ENCODE data around the gene SPEG. TPM values are rescaled to one million over a fixed set of nuclear protein-coding genes. Genes with fewer than 3 reads are reported as not detected.

The SPEG gene
- total and polyA plus RNA-seq, 2 donors (not counting 3 experiments of a cell fraction or from before 2014, with no cell fraction given) = 0.84 to 3.5 TPM

GRCh38 chr2:219458996-219459395 lies 24.4 kb downstream of the SPEG start:
- H3K79me2 ChIP-seq (ENCODE audit: control insufficient read depth, insufficient read depth, low read length) = no peaks in the 10 kb centered on the region
- no peaks in the 10 kb centered on the region for H3K9me3 ChIP-seq (replicated peaks; ENCODE audit: control insufficient read depth, insufficient read depth, low read length)
- H3K9me1 ChIP-seq (replicated peaks; ENCODE audit: control insufficient read depth, extremely low read depth, insufficient read depth, low read length) = no peaks in the 10 kb centered on the region
- no peak for TF ChIP-seq EZH2 (IDR thresholded peaks at IDR 0.05; ENCODE audit: borderline replicate concordance, low read depth, low read length, severe bottlenecking)
- TF ChIP-seq POLR2A (IDR thresholded peaks at IDR 0.05; ENCODE audit: low read depth, low read length) = no peak
- no peak for TF ChIP-seq FOS (IDR thresholded peaks at IDR 0.05; ENCODE audit: borderline replicate concordance, insufficient read depth, low read length)
- no peak for TF ChIP-seq MYC (IDR thresholded peaks at IDR 0.05; ENCODE audit: low read depth, low read length)
- no peak for TF ChIP-seq CTCF (IDR thresholded peaks at IDR 0.05; ENCODE audit: extremely low read depth in 1 of 2, insufficient read depth in 1 of 2, low read depth in 1 of 2, low read length in 2 of 2)
- TF ChIP-seq GATA2 (IDR thresholded peaks at IDR 0.05; ENCODE audit: insufficient read depth, insufficient read length, low read depth, low read length) = no peak
- DNase-seq (ENCODE audit: low read depth, low spot score) (no peak), FAIRE-seq (no peak)
- no peaks in the 10 kb centered on the region for H3K36me3 ChIP-seq (ENCODE audit: control insufficient read depth in 2 of 2, extremely low read depth in 1 of 2, insufficient read depth in 2 of 2, low read length in 2 of 2)
- H3K4me3 ChIP-seq (replicated peaks in 1 of 3; ENCODE audit: insufficient read depth in 1 of 3, low read depth in 1 of 3, low read length in 3 of 3) = no peak overlapping the region
- no peak overlapping the region for H3K9ac ChIP-seq (replicated peaks; ENCODE audit: extremely low read depth, insufficient read depth, low read length)
- no peaks in the 10 kb centered on the region for H4K20me1 ChIP-seq (replicated peaks; ENCODE audit: control insufficient read depth, extremely low read depth, insufficient read depth, low read length)
- ChIA-PET CTCF (interaction anchor here (0.8 to 8.2 kb wide), 26 partner anchors 9 to 231 kb away, joined by 3 to 181 read pairs (median 5); partner anchors contain the start of genes CHPF, SPEG and TMEM198), POLR2A (no interaction called here)
- no TSS peak for BruUV-seq (replicated peaks)
- H3K27ac ChIP-seq (ENCODE audit: insufficient read depth, low read depth, low read length) = no peak overlapping the region
- H3K4me1 ChIP-seq (ENCODE audit: control insufficient read depth, extremely low read depth, insufficient read depth, low read length) = no peaks in the 10 kb centered on the region
- H3K27me3 ChIP-seq (ENCODE audit: control insufficient read depth in 2 of 2, insufficient read depth in 2 of 2, low read length in 2 of 2) = peaks cover 0 to 1% of the 10 kb centered on the region in 2 experiments
- no peak overlapping the region for H3K4me2 ChIP-seq (ENCODE audit: insufficient read depth, low read length)
- intact Hi-C loops (cut with micrococcal nuclease) (loop anchor here (1.0 to 2.0 kb wide), 3 partner anchors 17 to 71 kb away; no protein-coding TSS in a partner anchor), dilution Hi-C loops (cut with MboI; ENCODE audit: extremely low pct_ligation_motif_present, low sequenced_read_pairs) (no loop called here)
- no peak overlapping the region for H2AFZ ChIP-seq (ENCODE audit: low read depth, low read length)
